Thymus (tissue), 11 donors: Measurements from ENCODE around the gene COPS2. TPM values are rescaled to one million over a fixed set of nuclear protein-coding genes. Genes with fewer than 3 reads are reported as not detected.
"Not testable (repeated sequence)": the region's sequence is repeated elsewhere in the genome, so short reads cannot be mapped to it uniquely, and the experiment has no call there.

Source experiments
- DNase-seq, 9 donors: peaks; one replicate each; pipeline ENCODE4 v3.0.0-alpha.2; 2013; ENCODE audit warnings: low spot score in 9 of 9, low read depth in 6 of 9, missing footprints in 1 of 9
- H3K27ac ChIP-seq, 2 donors: one replicate each; pipeline ENCODE4 v1.5.1; 2013; ENCODE audit warnings: control low read depth in 1 of 2, low read depth in 1 of 2, low read length in 1 of 2, mild to moderate bottlenecking in 1 of 2, moderate library complexity in 1 of 2
- H3K27me3 ChIP-seq, 2 donors: one replicate each; pipeline ENCODE4 v1.5.1; 2013; ENCODE audit warnings: low read length in 1 of 2; ENCODE audit not compliant: control insufficient read depth in 2 of 2, insufficient read depth in 1 of 2
- H3K36me3 ChIP-seq, 2 donors: one replicate each; pipeline ENCODE4 v1.5.1; 2013; ENCODE audit warnings: low read length in 1 of 2, mild to moderate bottlenecking in 1 of 2, moderate library complexity in 1 of 2; ENCODE audit not compliant: control insufficient read depth in 2 of 2, insufficient read depth in 2 of 2
- H3K4me1 ChIP-seq, 2 donors: one replicate each; pipeline ENCODE4 v1.5.1; 2013; ENCODE audit warnings: low read length in 2 of 2; ENCODE audit not compliant: control insufficient read depth in 2 of 2, insufficient read depth in 2 of 2
- H3K4me3 ChIP-seq, 2 donors: one replicate each; pipeline ENCODE4 v1.5.1; 2013; ENCODE audit warnings: low read length in 2 of 2, control low read depth in 1 of 2, mild to moderate bottlenecking in 1 of 2
- H3K9me3 ChIP-seq, 2 donors: one replicate each; pipeline ENCODE4 v1.5.1; 2013; ENCODE audit warnings: low read length in 1 of 2, mild to moderate bottlenecking in 1 of 2; ENCODE audit not compliant: control insufficient read depth in 2 of 2, insufficient read depth in 1 of 2
- WGBS: extraction: QIAGEN DNeasy Blood & Tissue Kit; methylation state at CpG from one replicate; pipeline ENCODE4 v1.1.7; 2013; 5-methylcytosine and 5-hydroxymethylcytosine counted together
- polyA plus RNA-seq: library from polyadenylated mRNA; stranded (reverse); fragments of 200-250 nt; gene quantifications from one replicate; pipeline ENCODE4 v1.2.3, GENCODE V29; 2013
- total RNA-seq: library from RNA; stranded (reverse); fragments of 120-200 nt; gene quantifications from one replicate; pipeline ENCODE4 v1.2.4, GENCODE V29; 2013
- donor health status: healthy.

Gene COPS2
- total and polyA plus RNA-seq, 2 donors, result 47.3 to 47.7 TPM

DNA sequence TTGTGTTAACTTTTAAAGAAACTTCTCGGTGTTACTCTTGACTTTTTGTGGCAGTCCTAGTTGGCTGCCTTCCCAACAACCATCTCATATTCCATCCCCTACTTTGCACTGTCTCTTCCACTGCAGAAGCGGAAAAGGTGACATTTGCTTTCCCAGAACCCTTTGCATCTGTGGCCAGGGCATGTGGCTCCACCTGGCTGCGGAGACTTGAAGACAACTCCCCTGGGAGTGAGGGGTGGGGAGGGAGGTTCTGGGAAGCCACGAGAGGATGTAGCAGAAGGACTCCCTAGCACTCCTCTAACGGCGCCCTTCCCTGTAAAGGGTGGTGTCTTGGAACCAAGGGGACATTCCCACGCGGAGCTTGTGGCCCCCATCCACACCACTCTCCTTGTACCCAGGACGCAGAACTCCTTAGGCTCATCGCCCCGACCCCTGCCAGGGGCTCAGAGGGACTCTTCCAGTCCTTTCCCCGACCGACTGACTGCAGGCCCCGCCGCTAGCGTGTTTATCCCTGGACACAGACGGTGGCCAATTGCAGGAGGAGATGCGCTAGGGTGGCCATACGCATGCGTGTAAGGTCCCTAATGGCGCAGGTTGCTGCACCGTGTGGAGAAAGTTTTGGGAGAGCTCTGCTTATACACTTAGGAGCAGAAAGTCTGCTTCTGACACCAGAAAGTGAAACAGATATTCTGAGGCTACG, 75.9 kb downstream of the COPS2 start:
- Histone ChIP-seq H3K9me3 (no peaks in the 10 kb centered on the region), H3K4me3 (no peak overlapping the region), H3K27me3 (peaks cover 0 to 2% of the 10 kb centered on the region in 2 donors), H3K4me1 (no peaks in the 10 kb centered on the region), H3K27ac (no peak overlapping the region), H3K36me3 (no peaks in the 10 kb centered on the region)
- DNase-seq, result no peak
- 94% methylated on average over 23 of the region's 23 CpGs for WGBS

DNA sequence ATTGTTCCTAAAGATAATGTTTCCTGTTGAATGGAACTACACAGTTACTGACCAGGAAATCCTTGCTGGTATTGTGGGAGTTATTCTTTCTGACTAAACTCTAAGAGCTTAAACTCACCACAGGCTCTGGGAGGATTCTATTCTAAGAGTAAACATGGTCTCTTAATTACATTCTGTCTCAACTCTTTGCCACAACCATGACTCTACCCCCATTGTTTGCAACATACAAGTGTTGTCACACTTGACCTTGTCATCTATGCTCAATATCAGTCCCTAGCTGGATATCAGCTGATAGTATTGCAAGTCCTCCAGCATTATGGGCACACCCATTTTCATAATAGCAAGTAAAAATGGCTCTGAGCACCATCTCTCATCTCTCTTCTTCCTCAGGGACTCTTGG, 79.5 kb downstream of the COPS2 start:
- H3K27ac ChIP-seq, result no peak overlapping the region

DNA sequence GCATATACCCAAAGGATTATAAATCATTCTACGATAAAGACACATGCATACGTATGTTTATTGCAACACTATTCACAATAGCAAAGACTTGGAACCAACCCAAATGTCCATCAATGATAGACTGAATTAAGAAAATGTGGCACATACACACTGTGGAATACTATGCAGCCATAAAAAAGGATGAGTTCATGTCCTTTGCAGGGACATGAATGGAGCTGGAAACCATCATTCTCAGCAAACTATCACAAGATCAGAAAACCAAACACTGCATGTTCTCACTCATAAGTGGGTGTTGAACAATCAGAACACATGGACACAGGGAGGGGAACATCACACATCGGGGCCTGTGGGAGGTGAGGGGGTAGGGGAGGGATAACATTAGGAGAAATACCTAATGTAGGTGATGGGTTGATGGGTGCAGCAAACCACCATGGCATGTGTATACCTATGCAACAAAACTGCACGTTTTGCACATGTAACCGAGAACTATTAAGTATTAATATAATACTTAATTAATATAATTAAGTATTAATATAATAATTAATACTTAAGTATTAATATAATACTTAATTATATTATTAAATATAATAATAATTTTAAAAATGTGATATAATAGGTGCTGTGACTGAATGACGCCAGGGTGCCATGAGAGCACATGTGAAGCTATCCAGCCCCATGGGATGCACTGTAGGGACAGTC, 80.7 kb downstream of the COPS2 start:
- not testable (repeated sequence) for H3K9me3 ChIP-seq, H3K36me3 ChIP-seq

More for the DNA sequence above, 79.5 kb downstream of the COPS2 start:
- Histone ChIP-seq H3K4me1 (no peaks in the 10 kb centered on the region), H3K9me3 (no peaks in the 10 kb centered on the region), H3K36me3 (no peaks in the 10 kb centered on the region), H3K27me3 (peaks cover 0 to 2% of the 10 kb centered on the region in 2 donors), H3K4me3 (no peak overlapping the region)
- no peak for DNase-seq

More for the DNA sequence above, 80.7 kb downstream of the COPS2 start:
- not testable (repeated sequence) for H3K4me3 ChIP-seq, H3K4me1 ChIP-seq, DNase-seq, H3K27me3 ChIP-seq, H3K27ac ChIP-seq
- 96% methylated on average over 6 of the region's 6 CpGs for WGBS

Other genes with a start within 250 kb of the COPS2 start
- gene SHC4, start 191.7 kb downstream of the COPS2 start, total RNA-seq, result 0.94 TPM
- 0.64 TPM for gene SHC4, start 191.7 kb downstream of the COPS2 start, polyA plus RNA-seq
- gene SECISBP2L, start 109.2 kb downstream of the COPS2 start, total RNA-seq, result 16.7 TPM
- 13.2 TPM for gene SECISBP2L, start 109.2 kb downstream of the COPS2 start, polyA plus RNA-seq
- gene GALK2, start 14.6 kb upstream of the COPS2 start, total RNA-seq, result 35.0 TPM
- gene GALK2, start 14.6 kb upstream of the COPS2 start, polyA plus RNA-seq, result 13.9 TPM